Head of caudate nucleus (tissue), 42 donors: ENCODE data around the gene CDH5.

ENCODE experiments used
- DNase-seq, 42 donors: peaks; one replicate each; pipeline versions ENCODE4 v3.0.0 to v3.0.0-alpha.2; 2020 to 2021; ENCODE audit warnings: mixed read lengths in 7 of 42
- intact Hi-C: fragments of 100-400 bp; cut with DNase I; formaldehyde crosslinking; loops from one replicate; pipeline ENCODE4 v1.15.0; 2022

The CDH5 gene

GRCh38 chr16:66386629-66387622, 20.4 kb downstream of the CDH5 start:
- intact Hi-C loops = no loop called here
- DNase-seq = peak in 2 of 42 donors; percentile 5 to 7

GRCh38 chr16:66387817-66388332, 21.4 kb downstream of the CDH5 start:
- intact Hi-C loops = no loop called here
- DNase-seq = peak in 1 of 42 donors; percentile 4

GRCh38 chr16:66388350-66389139, 22.1 kb downstream of the CDH5 start:
- DNase-seq = peak in 2 of 42 donors; percentile 3 to 4

GRCh38 chr16:66389256-66390176, 23.0 kb downstream of the CDH5 start:
- peak in 1 of 42 donors; percentile 11 for DNase-seq
- intact Hi-C loops = no loop called here

More at GRCh38 chr16:66388350-66389139, 22.1 kb downstream of the CDH5 start:
- intact Hi-C loops = no loop called here

GRCh38 chr16:66390346-66391108, 24.0 kb downstream of the CDH5 start:
- peak in 2 of 42 donors; percentile 8 to 10 for DNase-seq
- intact Hi-C loops = no loop called here

GRCh38 chr16:66391726-66392670, 25.5 kb downstream of the CDH5 start:
- no peak for DNase-seq
- intact Hi-C loops = no loop called here

- peak in 1 of 42 donors; percentile 9 for DNase-seq
Observed at GRCh38 chr16:66395806-66396555, 29.5 kb downstream of the CDH5 start.

GRCh38 chr16:66397736-66398433, 31.4 kb downstream of the CDH5 start:
- intact Hi-C loops = no loop called here
- DNase-seq = peak in 1 of 42 donors; percentile 7

More at GRCh38 chr16:66395806-66396555, 29.5 kb downstream of the CDH5 start:
- intact Hi-C loops = no loop called here

GRCh38 chr16:66399031-66399430, 32.5 kb downstream of the CDH5 start:
- intact Hi-C loops = no loop called here

GRCh38 chr16:66399930-66400329, 33.4 kb downstream of the CDH5 start:
- DNase-seq = no peak

More at GRCh38 chr16:66399031-66399430, 32.5 kb downstream of the CDH5 start:
- no peak for DNase-seq

GRCh38 chr16:66400503-66401380, 34.3 kb downstream of the CDH5 start:
- peak in 1 of 42 donors; percentile 18 for DNase-seq
- intact Hi-C loops = no loop called here

More at GRCh38 chr16:66399930-66400329, 33.4 kb downstream of the CDH5 start:
- intact Hi-C loops = no loop called here

GRCh38 chr16:66401610-66402009, 35.1 kb downstream of the CDH5 start:
- intact Hi-C loops = no loop called here
- DNase-seq = no peak

GRCh38 chr16:66402166-66402565, 35.7 kb downstream of the CDH5 start:
- no peak for DNase-seq
- intact Hi-C loops = no loop called here

GRCh38 chr16:66402591-66403230, 36.2 kb downstream of the CDH5 start:
- DNase-seq = no peak
- intact Hi-C loops = no loop called here
